ENCODE measurements around the gene SLC25A25. TPM values are rescaled to one million over a fixed set of nuclear protein-coding genes. Genes with fewer than 3 reads are reported as not detected.
A peak's percentile ranks its signal among the peaks of the same experiment; 100 is the strongest.
"Not testable (repeated sequence)": the region's sequence is repeated elsewhere in the genome, so short reads cannot be mapped to it uniquely, and the experiment has no call there.

Gene SLC25A25
- total RNA-seq, 1 donor from 2014 or later: 33.0 TPM

DNA sequence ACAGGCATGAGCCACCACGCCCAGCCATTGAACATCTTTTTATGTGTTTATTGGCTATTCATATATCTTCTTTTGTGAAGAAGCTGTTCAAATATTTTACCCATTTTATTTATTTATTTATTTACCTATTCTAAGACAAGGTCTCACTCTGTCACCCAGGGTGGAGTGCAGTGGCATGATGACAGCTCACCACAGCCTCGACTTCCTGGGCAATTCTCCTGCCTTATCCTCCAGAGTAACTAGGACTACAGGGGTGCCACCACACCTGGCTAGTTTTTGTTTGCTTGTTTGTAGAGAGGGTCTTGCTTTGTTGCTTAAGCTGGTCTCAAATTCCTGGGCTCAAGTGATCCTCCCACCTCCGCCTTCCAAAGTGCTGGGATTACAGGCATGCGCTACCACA, 34.4 kb upstream of the SLC25A25 start:
- no peaks in the 10 kb centered on the region for H3K36me3 Mint-ChIP-seq (ENCODE audit: unreplicated experiment)
- H3K4me3 Mint-ChIP-seq (ENCODE audit: unreplicated experiment): no peak overlapping the region
- DNase-seq: no peak

GRCh38 chr9:128034821-128035652, 33.0 kb upstream of the SLC25A25 start:
- TF ChIP-seq, protein P1, sequence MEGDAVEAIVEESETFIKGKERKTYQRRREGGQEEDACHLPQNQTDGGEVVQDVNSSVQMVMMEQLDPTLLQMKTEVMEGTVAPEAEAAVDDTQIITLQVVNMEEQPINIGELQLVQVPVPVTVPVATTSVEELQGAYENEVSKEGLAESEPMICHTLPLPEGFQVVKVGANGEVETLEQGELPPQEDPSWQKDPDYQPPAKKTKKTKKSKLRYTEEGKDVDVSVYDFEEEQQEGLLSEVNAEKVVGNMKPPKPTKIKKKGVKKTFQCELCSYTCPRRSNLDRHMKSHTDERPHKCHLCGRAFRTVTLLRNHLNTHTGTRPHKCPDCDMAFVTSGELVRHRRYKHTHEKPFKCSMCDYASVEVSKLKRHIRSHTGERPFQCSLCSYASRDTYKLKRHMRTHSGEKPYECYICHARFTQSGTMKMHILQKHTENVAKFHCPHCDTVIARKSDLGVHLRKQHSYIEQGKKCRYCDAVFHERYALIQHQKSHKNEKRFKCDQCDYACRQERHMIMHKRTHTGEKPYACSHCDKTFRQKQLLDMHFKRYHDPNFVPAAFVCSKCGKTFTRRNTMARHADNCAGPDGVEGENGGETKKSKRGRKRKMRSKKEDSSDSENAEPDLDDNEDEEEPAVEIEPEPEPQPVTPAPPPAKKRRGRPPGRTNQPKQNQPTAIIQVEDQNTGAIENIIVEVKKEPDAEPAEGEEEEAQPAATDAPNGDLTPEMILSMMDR (IDR thresholded peaks at IDR 0.05; ENCODE audit: partially characterized antibody, unreplicated experiment): peak; percentile 91
- H3K9me3 Mint-ChIP-seq (ENCODE audit: unreplicated experiment): no peaks in the 10 kb centered on the region
- no peaks in the 10 kb centered on the region for H3K4me1 Mint-ChIP-seq (ENCODE audit: low read depth, unreplicated experiment)
- no peak overlapping the region for H3K4me3 Mint-ChIP-seq (ENCODE audit: unreplicated experiment)
- H3K27ac Mint-ChIP-seq (ENCODE audit: unreplicated experiment): peak overlapping the region; percentile 8
- peak; percentile 43 for DNase-seq
- peaks cover 2% of the 10 kb centered on the region for H3K27me3 Mint-ChIP-seq (ENCODE audit: unreplicated experiment)
- no peaks in the 10 kb centered on the region for H3K36me3 Mint-ChIP-seq (ENCODE audit: unreplicated experiment)

More for the DNA sequence above, 34.4 kb upstream of the SLC25A25 start:
- TF ChIP-seq, protein P1 (IDR thresholded peaks at IDR 0.05; ENCODE audit: partially characterized antibody, unreplicated experiment): no peak
- H3K4me1 Mint-ChIP-seq (ENCODE audit: low read depth, unreplicated experiment): no peaks in the 10 kb centered on the region
- no peak overlapping the region for H3K27ac Mint-ChIP-seq (ENCODE audit: unreplicated experiment)
- no peaks in the 10 kb centered on the region for H3K9me3 Mint-ChIP-seq (ENCODE audit: unreplicated experiment)
- no peaks in the 10 kb centered on the region for H3K27me3 Mint-ChIP-seq (ENCODE audit: unreplicated experiment)

- H3K27me3 Mint-ChIP-seq (ENCODE audit: unreplicated experiment); H3K9me3 Mint-ChIP-seq (ENCODE audit: unreplicated experiment); H3K4me1 Mint-ChIP-seq (ENCODE audit: low read depth, unreplicated experiment); H3K27ac Mint-ChIP-seq (ENCODE audit: unreplicated experiment); H3K4me3 Mint-ChIP-seq (ENCODE audit: unreplicated experiment); DNase-seq; H3K36me3 Mint-ChIP-seq (ENCODE audit: unreplicated experiment): not testable (repeated sequence)
Measured at GRCh38 chr9:128036522-128036921, 31.5 kb upstream of the SLC25A25 start.

DNA sequence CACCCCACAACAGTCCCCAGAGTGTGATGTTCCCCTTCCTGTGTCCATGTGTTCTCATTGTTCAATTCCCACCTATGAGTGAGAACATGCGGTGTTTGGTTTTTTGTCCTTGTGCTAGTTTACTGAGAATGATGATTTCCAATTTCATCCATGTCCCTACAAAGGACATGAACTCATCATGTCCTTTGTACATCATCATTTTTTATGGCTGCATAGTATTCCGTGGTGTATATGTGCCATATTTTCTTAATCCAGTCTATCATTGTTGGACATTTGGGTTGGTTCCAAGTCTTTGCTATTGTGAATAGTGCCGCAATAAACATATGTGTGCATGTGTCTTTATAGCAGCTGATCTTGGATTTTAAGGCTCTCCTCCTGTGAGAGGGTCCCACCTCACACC, 27.2 kb upstream of the SLC25A25 start:
- not testable (repeated sequence) for H3K27me3 Mint-ChIP-seq (ENCODE audit: unreplicated experiment); H3K9me3 Mint-ChIP-seq (ENCODE audit: unreplicated experiment); H3K4me3 Mint-ChIP-seq (ENCODE audit: unreplicated experiment); H3K36me3 Mint-ChIP-seq (ENCODE audit: unreplicated experiment); H3K4me1 Mint-ChIP-seq (ENCODE audit: low read depth, unreplicated experiment); DNase-seq; H3K27ac Mint-ChIP-seq (ENCODE audit: unreplicated experiment)

DNA sequence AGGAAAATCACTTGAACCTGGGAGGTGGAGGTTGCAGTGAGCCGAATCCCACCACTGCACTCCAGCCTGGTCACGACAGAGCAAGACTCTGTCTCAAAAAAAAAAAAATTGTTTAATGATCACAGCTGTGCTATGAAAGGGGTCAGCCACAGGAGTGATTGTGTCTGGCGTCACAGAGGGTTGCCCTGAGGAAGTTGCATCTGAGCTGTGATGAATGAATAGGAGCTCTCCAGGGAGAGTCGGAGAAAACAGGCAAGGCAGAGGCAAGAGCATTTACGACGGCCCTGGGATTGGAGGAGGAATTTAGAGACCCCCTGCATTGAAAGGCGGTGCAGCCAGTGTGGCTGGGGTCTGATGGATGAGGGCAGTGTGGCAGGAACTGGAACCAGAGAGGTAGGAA, 26.0 kb upstream of the SLC25A25 start:
- Mint-ChIP-seq H3K27ac (ENCODE audit: unreplicated experiment) (no peak overlapping the region), H3K9me3 (ENCODE audit: unreplicated experiment) (no peaks in the 10 kb centered on the region), H3K4me3 (ENCODE audit: unreplicated experiment) (peak overlapping the region; percentile 1), H3K27me3 (ENCODE audit: unreplicated experiment) (peaks cover 5% of the 10 kb centered on the region), H3K36me3 (ENCODE audit: unreplicated experiment) (no peaks in the 10 kb centered on the region), H3K4me1 (ENCODE audit: low read depth, unreplicated experiment) (peaks cover 9% of the 10 kb centered on the region)
- TF ChIP-seq, protein P1 (IDR thresholded peaks at IDR 0.05; ENCODE audit: partially characterized antibody, unreplicated experiment): no peak
- no peak for DNase-seq

- peaks cover 5% of the 10 kb centered on the region for H3K27me3 Mint-ChIP-seq (ENCODE audit: unreplicated experiment)
- H3K36me3 Mint-ChIP-seq (ENCODE audit: unreplicated experiment): no peaks in the 10 kb centered on the region
- peaks cover 9% of the 10 kb centered on the region for H3K4me1 Mint-ChIP-seq (ENCODE audit: low read depth, unreplicated experiment)
- no peak overlapping the region for H3K4me3 Mint-ChIP-seq (ENCODE audit: unreplicated experiment)
- no peak overlapping the region for H3K27ac Mint-ChIP-seq (ENCODE audit: unreplicated experiment)
- no peak for DNase-seq
- H3K9me3 Mint-ChIP-seq (ENCODE audit: unreplicated experiment): no peaks in the 10 kb centered on the region
- TF ChIP-seq, protein P1 (IDR thresholded peaks at IDR 0.05; ENCODE audit: partially characterized antibody, unreplicated experiment): no peak
Measured at GRCh38 chr9:128043467-128043868, 24.6 kb upstream of the SLC25A25 start.

- H3K4me1 Mint-ChIP-seq (ENCODE audit: low read depth, unreplicated experiment); H3K9me3 Mint-ChIP-seq (ENCODE audit: unreplicated experiment); H3K27ac Mint-ChIP-seq (ENCODE audit: unreplicated experiment); DNase-seq; H3K4me3 Mint-ChIP-seq (ENCODE audit: unreplicated experiment); H3K27me3 Mint-ChIP-seq (ENCODE audit: unreplicated experiment); H3K36me3 Mint-ChIP-seq (ENCODE audit: unreplicated experiment): not testable (repeated sequence)
Measured at GRCh38 chr9:128045409-128045808, 22.6 kb upstream of the SLC25A25 start.

Measured in glutamatergic neuron (in vitro differentiated cells).